ENCODE data around the gene OPHN1. TPM values are rescaled to one million over a fixed set of nuclear protein-coding genes. Genes with fewer than 3 reads are reported as not detected.

Gene OPHN1
- total RNA-seq, 1 donor from 2014 or later = 0.04 TPM

DNA sequence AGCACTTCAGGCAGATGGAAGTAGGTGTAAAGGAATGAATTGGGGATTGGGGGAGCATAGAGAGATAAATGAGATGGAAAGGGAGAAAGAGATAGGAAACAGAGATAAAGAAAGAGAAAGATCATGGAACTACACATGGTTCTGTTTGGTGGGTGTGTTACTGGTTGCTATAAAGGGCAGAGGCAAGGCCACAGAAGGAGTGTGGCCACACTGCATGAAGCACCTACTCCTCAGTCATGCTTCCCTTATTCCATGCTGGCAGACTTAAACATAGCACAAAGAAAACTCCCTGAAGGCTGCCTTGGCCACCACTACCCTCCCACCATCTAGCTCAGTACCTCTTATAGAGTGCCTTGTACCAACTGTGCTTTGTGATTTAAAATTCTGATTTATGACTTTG, 56.9 kb downstream of the OPHN1 start:
- H3K9me3 Mint-ChIP-seq = no peaks in the 10 kb centered on the region
- CTCF ChIA-PET = no interaction called here
- no peak overlapping the region for H3K4me3 Mint-ChIP-seq
- H3K36me3 Mint-ChIP-seq (ENCODE audit: low read depth) = no peaks in the 10 kb centered on the region
- TF ChIP-seq, protein P1, sequence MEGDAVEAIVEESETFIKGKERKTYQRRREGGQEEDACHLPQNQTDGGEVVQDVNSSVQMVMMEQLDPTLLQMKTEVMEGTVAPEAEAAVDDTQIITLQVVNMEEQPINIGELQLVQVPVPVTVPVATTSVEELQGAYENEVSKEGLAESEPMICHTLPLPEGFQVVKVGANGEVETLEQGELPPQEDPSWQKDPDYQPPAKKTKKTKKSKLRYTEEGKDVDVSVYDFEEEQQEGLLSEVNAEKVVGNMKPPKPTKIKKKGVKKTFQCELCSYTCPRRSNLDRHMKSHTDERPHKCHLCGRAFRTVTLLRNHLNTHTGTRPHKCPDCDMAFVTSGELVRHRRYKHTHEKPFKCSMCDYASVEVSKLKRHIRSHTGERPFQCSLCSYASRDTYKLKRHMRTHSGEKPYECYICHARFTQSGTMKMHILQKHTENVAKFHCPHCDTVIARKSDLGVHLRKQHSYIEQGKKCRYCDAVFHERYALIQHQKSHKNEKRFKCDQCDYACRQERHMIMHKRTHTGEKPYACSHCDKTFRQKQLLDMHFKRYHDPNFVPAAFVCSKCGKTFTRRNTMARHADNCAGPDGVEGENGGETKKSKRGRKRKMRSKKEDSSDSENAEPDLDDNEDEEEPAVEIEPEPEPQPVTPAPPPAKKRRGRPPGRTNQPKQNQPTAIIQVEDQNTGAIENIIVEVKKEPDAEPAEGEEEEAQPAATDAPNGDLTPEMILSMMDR (IDR thresholded peaks at IDR 0.05) = no peak
- intact Hi-C loops (cut with micrococcal nuclease) = no loop called here
- H3K4me1 Mint-ChIP-seq = no peaks in the 10 kb centered on the region
- no peak overlapping the region for H3K27ac Mint-ChIP-seq
- H3K27me3 Mint-ChIP-seq = no peaks in the 10 kb centered on the region
- POLR2A ChIA-PET = no interaction called here
- DNase-seq = no peak
- no peak for ATAC-seq (ENCODE audit: low read depth)

DNA sequence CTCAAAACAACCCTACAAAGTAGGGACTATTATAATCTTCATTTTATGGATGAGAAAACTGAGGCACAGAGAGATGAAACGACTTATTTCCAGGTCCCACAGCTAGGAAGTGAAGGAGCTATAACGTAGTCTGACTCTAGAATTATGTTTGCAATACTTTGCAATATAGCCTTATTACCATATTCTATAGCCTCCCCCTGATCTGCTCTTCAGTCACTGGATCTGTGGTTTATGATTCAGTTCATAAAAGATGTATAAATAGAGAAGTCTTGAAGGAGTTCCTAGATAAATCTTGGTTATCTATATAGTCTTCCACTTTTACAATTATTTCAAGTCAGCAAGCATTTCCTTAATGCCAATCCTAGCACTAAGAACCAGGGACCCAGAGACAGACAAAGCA, 57.5 kb downstream of the OPHN1 start:
- POLR2A ChIA-PET = no interaction called here
- H3K36me3 Mint-ChIP-seq (ENCODE audit: low read depth) = no peaks in the 10 kb centered on the region
- TF ChIP-seq, protein P1 (IDR thresholded peaks at IDR 0.05) = no peak
- DNase-seq (no peak), ATAC-seq (ENCODE audit: low read depth) (no peak)
- CTCF ChIA-PET = no interaction called here
- no peak overlapping the region for H3K4me3 Mint-ChIP-seq
- intact Hi-C loops (cut with micrococcal nuclease) = no loop called here
- no peak overlapping the region for H3K27ac Mint-ChIP-seq
- no peaks in the 10 kb centered on the region for H3K4me1 Mint-ChIP-seq
- H3K9me3 Mint-ChIP-seq = no peaks in the 10 kb centered on the region
- H3K27me3 Mint-ChIP-seq = no peaks in the 10 kb centered on the region

- no peak for DNase-seq
- CTCF ChIA-PET = no interaction called here
- TF ChIP-seq, protein P1 (IDR thresholded peaks at IDR 0.05) = no peak
- H3K9me3 Mint-ChIP-seq = peaks cover 4% of the 10 kb centered on the region
- no peaks in the 10 kb centered on the region for H3K36me3 Mint-ChIP-seq (ENCODE audit: low read depth)
- ATAC-seq (ENCODE audit: low read depth) = no peak
- POLR2A ChIA-PET = no interaction called here
- no peaks in the 10 kb centered on the region for H3K4me1 Mint-ChIP-seq
- no peak overlapping the region for H3K27ac Mint-ChIP-seq
- H3K4me3 Mint-ChIP-seq = no peak overlapping the region
- H3K27me3 Mint-ChIP-seq = no peaks in the 10 kb centered on the region
- intact Hi-C loops (cut with micrococcal nuclease) = no loop called here
Observed at GRCh38 chrX:68372665-68373064, 60.6 kb downstream of the OPHN1 start.

DNA sequence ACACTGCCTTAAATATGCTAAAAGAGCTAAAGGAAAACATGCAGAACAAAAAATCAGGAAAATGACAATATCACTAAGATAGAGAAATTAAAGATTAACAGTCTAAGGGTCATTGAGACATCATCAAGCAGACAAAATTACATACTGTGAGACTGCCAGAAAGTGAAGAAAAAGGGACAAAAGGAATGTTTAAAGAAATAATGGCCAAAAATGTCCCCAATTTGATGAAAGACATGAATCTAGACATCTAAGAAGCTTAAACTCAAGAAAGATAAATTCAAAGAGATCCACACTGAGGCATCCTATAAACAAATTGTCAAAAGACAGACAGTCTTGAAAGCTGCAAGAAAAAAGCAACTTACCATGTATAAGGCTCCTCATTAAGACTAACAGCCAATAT, 63.7 kb downstream of the OPHN1 start:
- DNase-seq = no peak
- H3K9me3 Mint-ChIP-seq = peaks cover 4% of the 10 kb centered on the region
- ATAC-seq (ENCODE audit: low read depth) = no peak
- intact Hi-C loops (cut with micrococcal nuclease) = no loop called here
- H3K27me3 Mint-ChIP-seq = no peaks in the 10 kb centered on the region
- H3K4me3 Mint-ChIP-seq = no peak overlapping the region
- ChIA-PET CTCF (no interaction called here), POLR2A (no interaction called here)
- no peak overlapping the region for H3K27ac Mint-ChIP-seq
- TF ChIP-seq, protein P1 (IDR thresholded peaks at IDR 0.05) = no peak
- no peaks in the 10 kb centered on the region for H3K4me1 Mint-ChIP-seq
- H3K36me3 Mint-ChIP-seq (ENCODE audit: low read depth) = no peaks in the 10 kb centered on the region

GRCh38 chrX:68365341-68365740, 68.0 kb downstream of the OPHN1 start:
- CTCF ChIA-PET = no interaction called here
- no peaks in the 10 kb centered on the region for H3K27me3 Mint-ChIP-seq
- no peak overlapping the region for H3K4me3 Mint-ChIP-seq
- no peak overlapping the region for H3K27ac Mint-ChIP-seq
- TF ChIP-seq, protein P1 (IDR thresholded peaks at IDR 0.05) = no peak
- intact Hi-C loops (cut with micrococcal nuclease) = no loop called here
- H3K4me1 Mint-ChIP-seq = no peaks in the 10 kb centered on the region
- no peak for DNase-seq
- no peaks in the 10 kb centered on the region for H3K36me3 Mint-ChIP-seq (ENCODE audit: low read depth)
- H3K9me3 Mint-ChIP-seq = peaks cover 4% of the 10 kb centered on the region
- ATAC-seq (ENCODE audit: low read depth) = no peak
- POLR2A ChIA-PET = no interaction called here
